ENCODE data around the gene TAS2R39. TPM values are rescaled to one million over a fixed set of nuclear protein-coding genes. Genes with fewer than 3 reads are reported as not detected.

The TAS2R39 gene
- not detected in 5 replicates for total RNA-seq (2022; extraction: Qiagen RNA extraction; ENCODE audit: low read depth)

DNA sequence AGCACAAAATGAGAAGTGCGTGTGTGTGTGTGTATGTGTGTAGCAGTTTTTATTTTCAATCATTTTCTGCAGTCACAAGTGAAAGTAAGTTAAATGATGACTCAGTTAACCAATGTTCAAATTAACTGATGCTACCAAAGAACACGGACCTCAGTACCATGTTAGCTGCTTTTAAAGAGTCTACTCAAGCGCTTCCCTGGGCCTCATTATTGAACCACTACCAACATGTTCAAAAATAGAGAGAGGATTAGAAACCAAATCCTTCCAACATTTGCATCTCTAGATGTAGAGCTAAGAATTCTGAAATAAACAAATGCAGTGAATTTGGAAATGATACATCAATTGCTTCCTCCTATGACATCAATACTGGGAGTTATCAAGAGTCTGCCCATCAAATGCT, at the start of gene TAS2R39:
Gene TAS2R39 (plus strand): TSS at position 396 of the 400 bp plus-strand sequence. CDS start 0 bp downstream, at position 396.

DNA sequence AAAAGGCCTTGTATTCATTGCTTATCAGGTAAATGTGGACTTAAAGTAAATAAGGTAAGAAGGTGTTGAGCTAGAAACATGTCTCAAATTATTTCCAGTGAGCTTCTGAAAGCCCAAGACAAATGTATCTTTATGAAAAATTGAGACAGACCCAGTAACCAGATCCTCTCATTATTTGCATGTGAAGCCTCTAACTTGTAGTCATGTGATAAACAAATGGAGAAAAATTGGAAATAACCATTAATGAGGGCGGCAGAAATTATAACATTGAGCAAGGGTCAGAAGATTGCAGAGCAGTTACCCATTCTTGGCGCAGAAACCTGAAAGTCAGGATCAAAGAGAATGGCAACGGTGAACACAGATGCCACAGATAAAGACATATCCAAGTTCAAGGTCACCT, 38.5 kb downstream of the TAS2R39 start, which contains the start of gene TAS2R40:
Gene TAS2R40 (plus strand): TSS at position 301 of the 400 bp plus-strand sequence. CDS start 42 bp downstream, at position 343.

Other genes with a start within 250 kb of the TAS2R39 start
- gene TRPV5, start 249.7 kb upstream of the TAS2R39 start, total RNA-seq (2022; extraction: Qiagen RNA extraction; ENCODE audit: low read depth) = not detected in 5 replicates
- not detected in 5 replicates for gene LLCFC1, start 243.9 kb upstream of the TAS2R39 start, total RNA-seq (2022; extraction: Qiagen RNA extraction; ENCODE audit: low read depth)
- gene KEL, start 221.1 kb upstream of the TAS2R39 start, total RNA-seq (2022; extraction: Qiagen RNA extraction; ENCODE audit: low read depth) = not detected in 5 replicates
- not detected in 5 replicates for gene OR9A2, start 156.3 kb upstream of the TAS2R39 start, total RNA-seq (2022; extraction: Qiagen RNA extraction; ENCODE audit: low read depth)
- gene OR6V1, start 131.1 kb upstream of the TAS2R39 start, total RNA-seq (2022; extraction: Qiagen RNA extraction; ENCODE audit: low read depth) = not detected in 5 replicates
- 0.28 TPM in 1 of 5 replicates, not detected in the others for gene PIP, start 51.3 kb upstream of the TAS2R39 start, total RNA-seq (2022; extraction: Qiagen RNA extraction; ENCODE audit: low read depth)
- gene TAS2R40, start 38.6 kb downstream of the TAS2R39 start, total RNA-seq (2022; extraction: Qiagen RNA extraction; ENCODE audit: low read depth) = not detected in 5 replicates
- 111 to 134 TPM (median 116 TPM) in 5 replicates for gene GSTK1, start 80.0 kb downstream of the TAS2R39 start, total RNA-seq (2022; extraction: Qiagen RNA extraction; ENCODE audit: low read depth)
- gene TMEM139, start 101.5 kb downstream of the TAS2R39 start, total RNA-seq (2022; extraction: Qiagen RNA extraction; ENCODE audit: low read depth) = 0.85 to 1.7 TPM (median 1.4 TPM) in 5 replicates
- gene CASP2, start 104.9 kb downstream of the TAS2R39 start, total RNA-seq (2022; extraction: Qiagen RNA extraction; ENCODE audit: low read depth) = 17.1 to 23.9 TPM (median 20.9 TPM) in 5 replicates
- 0.06 to 0.11 TPM in 2 of 5 replicates, not detected in the others for gene CLCN1, start 132.7 kb downstream of the TAS2R39 start, total RNA-seq (2022; extraction: Qiagen RNA extraction; ENCODE audit: low read depth)
- gene FAM131B, start 179.3 kb downstream of the TAS2R39 start, total RNA-seq (2022; extraction: Qiagen RNA extraction; ENCODE audit: low read depth) = 0.33 to 0.71 TPM (median 0.46 TPM) in 5 replicates
- 142 to 207 TPM (median 178 TPM) in 5 replicates for gene ZYX, start 197.9 kb downstream of the TAS2R39 start, total RNA-seq (2022; extraction: Qiagen RNA extraction; ENCODE audit: low read depth)
- gene EPHA1, start 225.4 kb downstream of the TAS2R39 start, total RNA-seq (2022; extraction: Qiagen RNA extraction; ENCODE audit: low read depth) = not detected in 5 replicates

Measured in A549 treated with RU486 at 1 μM for 4 hours (cell line).